PC-3 (cell line): ENCODE data around the gene RBM10. TPM values are rescaled to one million over a fixed set of nuclear protein-coding genes. Genes with fewer than 3 reads are reported as not detected.

Experiments
- ATAC-seq: fragments of 200-7000 bp; cut with Tn5 transposase; 2 replicates; pipeline ENCODE4 v1.9.1; 2020; ENCODE audit warnings: mild to moderate bottlenecking, moderate library complexity
- BruUV-seq: library from RNA; stranded (reverse); fragments of 400-500 nt; replicated peaks from 2 replicates; lab custom pipeline; 2021; lab: Mats Ljungman, UMichigan
- CTCF ChIA-PET: fragments of 300-600 bp; sonication (Branson Sonifier 250); formaldehyde crosslinking; loops from one replicate; lab custom pipeline; 2022; ENCODE audit warnings: antibody characterized with exemption; lab: Charles Lee
- POLR2A ChIA-PET: fragments of 300-600 bp; sonication (Branson Sonifier 250); formaldehyde crosslinking; loops from one replicate; lab custom pipeline; 2022; ENCODE audit warnings: antibody characterized with exemption; ENCODE audit not compliant: unreplicated experiment; lab: Charles Lee
- DNase-seq: peaks from one replicate; pipeline ENCODE4 v3.0.0-alpha.2; 2015
- H2AFZ ChIP-seq: fragments of 300-600 bp; sonication (generic); 2 replicates; pipeline ENCODE4 v1.6.0; 2016; ENCODE audit warnings: antibody characterized with exemption, low read length
- H3F3A ChIP-seq: fragments of 300-600 bp; sonication (generic); one replicate; pipeline ENCODE4 v1.6.0; 2017; ENCODE audit warnings: antibody characterized with exemption, low read length, control low read depth, mild to moderate bottlenecking; ENCODE audit not compliant: unreplicated experiment
- H3K27ac ChIP-seq: fragments of 300-600 bp; sonication (generic); 2 replicates; pipeline ENCODE4 v1.5.1; 2016; ENCODE audit warnings: mild to moderate bottlenecking, low read length
- H3K27me3 ChIP-seq: fragments of 300-600 bp; sonication (generic); 2 replicates; pipeline ENCODE4 v1.6.1; 2016; ENCODE audit warnings: low read length, mixed read lengths
- H3K36me3 ChIP-seq: fragments of 300-600 bp; sonication (generic); 2 replicates; pipeline ENCODE4 v1.6.1; 2016; ENCODE audit warnings: low read depth, mixed run types, low read length, mixed read lengths
- H3K4me1 ChIP-seq: fragments of 300-600 bp; sonication (generic); 2 replicates; pipeline ENCODE4 v1.5.1; 2016; ENCODE audit warnings: low read length; ENCODE audit not compliant: insufficient read depth
- H3K4me2 ChIP-seq: fragments of 300-600 bp; sonication (generic); 2 replicates; pipeline ENCODE4 v1.6.0; 2016; ENCODE audit warnings: low read length
- H3K4me3 ChIP-seq: fragments of 300-600 bp; sonication (generic); 2 replicates; pipeline ENCODE4 v1.5.1; 2016; ENCODE audit warnings: mild to moderate bottlenecking, low read length, mixed read lengths
- H3K79me2 ChIP-seq: fragments of 300-600 bp; sonication (generic); 2 replicates; pipeline ENCODE4 v1.6.1; 2017; ENCODE audit warnings: low read length, mixed read lengths
- H3K9ac ChIP-seq: fragments of 300-600 bp; sonication (generic); 2 replicates; pipeline ENCODE4 v1.6.0; 2016; ENCODE audit warnings: mild to moderate bottlenecking, low read length
- H3K9me2 ChIP-seq: fragments of 300-600 bp; sonication (generic); replicated peaks from 2 replicates; pipeline ENCODE4 v1.6.1; 2016; ENCODE audit warnings: mixed run types, low read length, mixed read lengths
- H3K9me3 ChIP-seq: fragments of 300-600 bp; sonication (generic); 2 replicates; pipeline ENCODE4 v1.6.1; 2016; ENCODE audit warnings: low read length, mixed read lengths
- H4K20me1 ChIP-seq: fragments of 300-600 bp; sonication (generic); 2 replicates; pipeline ENCODE4 v1.6.1; 2016; ENCODE audit warnings: low read length, mixed read lengths
- EZH2 ChIP-seq: fragments of 300-600 bp; sonication (generic); IDR thresholded peaks from one replicate; pipeline ENCODE4 v1.6.1; 2017; ENCODE audit warnings: antibody characterized with exemption, mild to moderate bottlenecking, low read length; ENCODE audit not compliant: unreplicated experiment
- EZH2phosphoT487 ChIP-seq: fragments of 300-600 bp; sonication (generic); IDR thresholded peaks from 2 replicates; pipeline ENCODE4 v1.6.1; 2018; ENCODE audit warnings: mild to moderate bottlenecking, antibody characterized with exemption, low read length, borderline replicate concordance
- intact Hi-C: fragments of 100-400 bp; cut with micrococcal nuclease; formaldehyde crosslinking; loops from 2 replicates; pipeline ENCODE4 v1.9.0; 2023
- total RNA-seq: library from RNA; depleted of rRNA; stranded (reverse); fragments of >200 nt; gene quantifications from 2 replicates; pipeline ENCODE4 v1.2.3, GENCODE V29; 2014
- TF ChIP-seq, protein P1 (sequence below): fragments of 300-600 bp; sonication (generic); conservative IDR thresholded peaks from 2 replicates; pipeline ENCODE4 v1.5.1; 2017; ENCODE audit warnings: antibody characterized with exemption, low read depth, mild to moderate bottlenecking, low read length

Gene RBM10
- total RNA-seq, 1 experiment from 2014 or later: 71.5 TPM

- Histone ChIP-seq H3K27ac (no peak overlapping the region), H3K9me3 (no peaks in the 10 kb centered on the region), H3K4me3 (no peak overlapping the region), H3F3A (no peaks in the 10 kb centered on the region), H3K79me2 (no peaks in the 10 kb centered on the region), H3K9me2 (no peaks in the 10 kb centered on the region), H3K4me2 (no peak overlapping the region), H3K27me3 (no peaks in the 10 kb centered on the region), H3K36me3 (peaks cover 15% of the 10 kb centered on the region), H4K20me1 (no peaks in the 10 kb centered on the region), H3K9ac (no peak overlapping the region), H3K4me1 (0 out of 2 replicates have a peak, but pooled peaks cover under 1% of the 10 kb centered on the region), H2AFZ (no peak overlapping the region)
- intact Hi-C loops: no loop called here
- TF ChIP-seq, protein P1, sequence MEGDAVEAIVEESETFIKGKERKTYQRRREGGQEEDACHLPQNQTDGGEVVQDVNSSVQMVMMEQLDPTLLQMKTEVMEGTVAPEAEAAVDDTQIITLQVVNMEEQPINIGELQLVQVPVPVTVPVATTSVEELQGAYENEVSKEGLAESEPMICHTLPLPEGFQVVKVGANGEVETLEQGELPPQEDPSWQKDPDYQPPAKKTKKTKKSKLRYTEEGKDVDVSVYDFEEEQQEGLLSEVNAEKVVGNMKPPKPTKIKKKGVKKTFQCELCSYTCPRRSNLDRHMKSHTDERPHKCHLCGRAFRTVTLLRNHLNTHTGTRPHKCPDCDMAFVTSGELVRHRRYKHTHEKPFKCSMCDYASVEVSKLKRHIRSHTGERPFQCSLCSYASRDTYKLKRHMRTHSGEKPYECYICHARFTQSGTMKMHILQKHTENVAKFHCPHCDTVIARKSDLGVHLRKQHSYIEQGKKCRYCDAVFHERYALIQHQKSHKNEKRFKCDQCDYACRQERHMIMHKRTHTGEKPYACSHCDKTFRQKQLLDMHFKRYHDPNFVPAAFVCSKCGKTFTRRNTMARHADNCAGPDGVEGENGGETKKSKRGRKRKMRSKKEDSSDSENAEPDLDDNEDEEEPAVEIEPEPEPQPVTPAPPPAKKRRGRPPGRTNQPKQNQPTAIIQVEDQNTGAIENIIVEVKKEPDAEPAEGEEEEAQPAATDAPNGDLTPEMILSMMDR: no peak
- TF ChIP-seq EZH2phosphoT487: no peak
- TF ChIP-seq EZH2: no peak
- ChIA-PET CTCF (no interaction called here), POLR2A (no interaction called here)
- BruUV-seq: no TSS peak
- ATAC-seq (no peak), DNase-seq (no peak)
Measured at GRCh38 chrX:47185241-47185640, 40.2 kb downstream of the RBM10 start.

GRCh38 chrX:47186096-47186740 lies 41.2 kb downstream of the RBM10 start:
- TSS peak; percentile 25 for BruUV-seq
- no peaks in the 10 kb centered on the region for H3K9me2 ChIP-seq
- 0 out of 2 replicates have a peak, but pooled peaks cover 3% of the 10 kb centered on the region for H3K4me1 ChIP-seq
- H3K9me3 ChIP-seq: no peaks in the 10 kb centered on the region
- ATAC-seq: no peak
- ChIA-PET CTCF (no interaction called here), POLR2A (interaction anchor here (0.6 kb wide), 1 partner anchor 31 kb away, joined by 3 read pairs; no protein-coding TSS in a partner anchor)
- H3K27me3 ChIP-seq: no peaks in the 10 kb centered on the region
- intact Hi-C loops: no loop called here
- H3K79me2 ChIP-seq: peaks cover 6% of the 10 kb centered on the region
- no peak overlapping the region for H3K9ac ChIP-seq
- no peaks in the 10 kb centered on the region for H3F3A ChIP-seq
- H3K4me3 ChIP-seq: no peak overlapping the region
- no peak overlapping the region for H2AFZ ChIP-seq
- no peaks in the 10 kb centered on the region for H4K20me1 ChIP-seq
- no peak overlapping the region for H3K4me2 ChIP-seq
- no peak overlapping the region for H3K27ac ChIP-seq
- peaks cover 15% of the 10 kb centered on the region for H3K36me3 ChIP-seq
- DNase-seq: no peak
- TF ChIP-seq, protein P1: no peak
- TF ChIP-seq EZH2: no peak
- no peak for TF ChIP-seq EZH2phosphoT487

GRCh38 chrX:47187106-47187677 lies 42.2 kb downstream of the RBM10 start:
- ATAC-seq: no peak
- Histone ChIP-seq H3K27ac (no peak overlapping the region), H3K4me3 (no peak overlapping the region), H3F3A (no peaks in the 10 kb centered on the region), H2AFZ (no peak overlapping the region), H3K9ac (no peak overlapping the region), H3K4me2 (no peak overlapping the region), H3K4me1 (0 out of 2 replicates have a peak, but pooled peaks cover 6% of the 10 kb centered on the region), H3K36me3 (peaks cover 11% of the 10 kb centered on the region), H3K9me3 (no peaks in the 10 kb centered on the region), H3K79me2 (peaks cover 15% of the 10 kb centered on the region), H3K9me2 (no peaks in the 10 kb centered on the region), H4K20me1 (no peaks in the 10 kb centered on the region), H3K27me3 (no peaks in the 10 kb centered on the region)
- BruUV-seq: no TSS peak
- POLR2A ChIA-PET: interaction anchor here (0.6 kb wide), 1 partner anchor 30 kb away, joined by 3 read pairs; no protein-coding TSS in a partner anchor
- DNase-seq: peak; percentile 23
- CTCF ChIA-PET: no interaction called here
- TF ChIP-seq, protein P1: no peak
- no peak for TF ChIP-seq EZH2phosphoT487
- no peak for TF ChIP-seq EZH2
- intact Hi-C loops: no loop called here
